GM12878 (cell line): ENCODE results near the gene BEND7. TPM values are rescaled to one million over a fixed set of nuclear protein-coding genes. Genes with fewer than 3 reads are reported as not detected.

Source experiments
- ATAC-seq: fragments of 200-7000 bp; cut with Tn5 transposase; 3 replicates; pipeline ENCODE4 v1.9.1; 2020; ENCODE audit warnings: mild to moderate bottlenecking, moderate library complexity
- BruUV-seq: library from RNA; stranded (reverse); fragments of 400-500 nt; replicated peaks from 2 replicates; lab custom pipeline; 2021; lab: Mats Ljungman, UMichigan
- CTCF ChIA-PET: fragments of 300-600 bp; sonication (Branson Sonifier 250); formaldehyde crosslinking; extraction: SDS; loops from one replicate; lab custom pipeline; 2021; ENCODE audit warnings: inconsistent platforms; lab: Yijun Ruan, JAX
- POLR2A ChIA-PET: fragments of 350-600 bp; formaldehyde crosslinking; extraction: SDS; loops from one replicate; lab custom pipeline; 2021; ENCODE audit warnings: inconsistent platforms; lab: Charles Lee
- RAD21 ChIA-PET: fragments of 300-600 bp; sonication (Branson Sonifier 250); formaldehyde crosslinking; loops from one replicate; lab custom pipeline; 2023; ENCODE audit warnings: antibody characterized with exemption; ENCODE audit not compliant: unreplicated experiment; lab: Charles Lee
- SMC1A ChIA-PET: fragments of 300-600 bp; sonication (Branson Sonifier 250); formaldehyde crosslinking; loops from one replicate; lab custom pipeline; 2023; ENCODE audit not compliant: unreplicated experiment, uncharacterized antibody; lab: Charles Lee
- DNase-seq: peaks from one replicate; pipeline ENCODE4 v3.0.0-alpha.2; 2011; ENCODE audit warnings: low read depth, low spot score
- FAIRE-seq: peaks from 3 replicates; lab custom pipeline; 2011; peaks lifted over from hg19 to GRCh38; lab: Jason Lieb, UNC
- H2AFZ ChIP-seq: 2 replicates; pipeline ENCODE4 v1.6.0; 2011; ENCODE audit warnings: low read depth, low read length, control low read depth; ENCODE audit not compliant: control insufficient read depth
- H3K27ac ChIP-seq: 2 replicates; pipeline ENCODE4 v1.5.1; 2011; ENCODE audit warnings: control low read depth; ENCODE audit not compliant: control insufficient read depth, insufficient read depth
- H3K27me3 ChIP-seq, 2 experiments: replicated peaks in 1 of 2; 2 replicates each; pipeline versions ENCODE4 v1.6.0 to v1.6.1; 2011; ENCODE audit warnings: low read length in 1 of 2; ENCODE audit not compliant: control insufficient read depth in 2 of 2, insufficient read depth in 2 of 2
- H3K36me3 ChIP-seq, 2 experiments: 2 replicates each; pipeline ENCODE4 v1.5.1; 2011; ENCODE audit warnings: low read length in 1 of 2; ENCODE audit not compliant: control insufficient read depth in 2 of 2, insufficient read depth in 2 of 2
- H3K4me1 ChIP-seq: 2 replicates; pipeline ENCODE4 v1.6.1; 2011; ENCODE audit warnings: mild to moderate bottlenecking, low read length, moderate library complexity, mixed read lengths; ENCODE audit not compliant: control insufficient read depth, insufficient read depth
- H3K4me2 ChIP-seq: 2 replicates; pipeline ENCODE4 v1.6.0; 2011; ENCODE audit warnings: control low read depth; ENCODE audit not compliant: control insufficient read depth, insufficient read depth
- H3K4me3 ChIP-seq: fragments of 200-600 bp; sonication (generic); 2 replicates; pipeline ENCODE4 v1.5.1; 2016
- H3K79me2 ChIP-seq: 2 replicates; pipeline ENCODE4 v1.6.0; 2011; ENCODE audit warnings: low read length; ENCODE audit not compliant: control insufficient read depth, insufficient read depth
- H3K9ac ChIP-seq: 2 replicates; pipeline ENCODE4 v1.8.0; 2011; ENCODE audit warnings: low read length, control low read depth, mixed read lengths; ENCODE audit not compliant: control insufficient read depth, insufficient read depth
- H3K9me3 ChIP-seq: replicated peaks from 3 replicates; pipeline ENCODE4 v1.5.1; 2011; ENCODE audit warnings: mild to moderate bottlenecking, low read length; ENCODE audit not compliant: control insufficient read depth, insufficient read depth
- H4K20me1 ChIP-seq: 2 replicates; pipeline ENCODE4 v1.6.0; 2011; ENCODE audit not compliant: control insufficient read depth, insufficient read depth
- BMI1 ChIP-seq: fragments of 450-650 bp; IDR thresholded peaks from 2 replicates; pipeline ENCODE4 v1.6.1; 2016; ENCODE audit warnings: mild to moderate bottlenecking, moderate library complexity, borderline replicate concordance
- KAT2A ChIP-seq: conservative IDR thresholded peaks from 2 replicates; pipeline ENCODE4 v1.6.1; 2011; ENCODE audit warnings: low read depth, low read length; ENCODE audit not compliant: control insufficient read depth
- NFYB ChIP-seq: IDR thresholded peaks from 2 replicates; pipeline ENCODE4 v1.6.1; 2011; ENCODE audit warnings: low read depth, mild to moderate bottlenecking, low read length, improper control_type of control experiment, moderate library complexity; ENCODE audit not compliant: insufficient read depth
- RUNX3 ChIP-seq: IDR thresholded peaks from 2 replicates; pipeline ENCODE4 v1.6.1; 2012; ENCODE audit warnings: low read length, inconsistent platforms
- SREBF2 ChIP-seq: IDR thresholded peaks from 2 replicates; pipeline ENCODE4 v1.6.1; 2012; ENCODE audit warnings: mild to moderate bottlenecking, low read length
- WGBS: methylation state at CpG from one replicate; pipeline ENCODE4 v1.1.6; 2016; ENCODE audit warnings: low lambda C conversion rate; ENCODE audit not compliant: insufficient replicate concordance, insufficient coverage; ENCODE audit errors: missing lambda C conversion rate; 5-methylcytosine and 5-hydroxymethylcytosine counted together
- in situ Hi-C: fragments of 300-500 bp; cut with MboI; formaldehyde crosslinking; loops from 9 replicates; pipeline ENCODE4 v1.14.3; 2018; ENCODE audit warnings: mixed read lengths
- intact Hi-C: fragments of 100-400 bp; cut with micrococcal nuclease; formaldehyde crosslinking; loops from one replicate; pipeline ENCODE4 v1.14.2; 2022; ENCODE audit not compliant: unreplicated experiment
- polyA plus RNA-seq, 11 experiments: library from polyadenylated mRNA; depleted of rRNA in 4 of 11; unstranded in 6 of 11; stranded (reverse) in 5 of 11; fragments of >200 nt; fragmentation: Nextera tagmentation in 4 of 11; fragmentation: Illumina TruSeq in 1 of 11; extraction: Ambion mirVana in 4 of 11; extraction: Trizol in 1 of 11; gene quantifications; 1 replicate in 1 of 11; 2 replicates in 10 of 11; pipeline versions ENCODE4 v1.2.1 to v1.2.3, GENCODE V29; 2011 to 2016; ENCODE audit warnings: inconsistent platforms in 2 of 11, missing spikeins in 2 of 11, low read depth in 1 of 11
- total RNA-seq, 4 experiments: library from RNA; depleted of rRNA in 3 of 4; stranded (reverse); fragments of >200 nt in 3 of 4; fragmentation: Illumina TruSeq in 1 of 4; extraction: Trizol in 1 of 4; gene quantifications; 2 replicates each; pipeline versions ENCODE4 v1.2.1 to v1.2.3, GENCODE V29; 2013 to 2021
- TF ChIP-seq, protein P1 (sequence below): fragments of 450-650 bp; IDR thresholded peaks from 2 replicates; pipeline ENCODE4 v1.6.1; 2018; ENCODE audit warnings: borderline replicate concordance, mild to moderate bottlenecking; ENCODE audit not compliant: partially characterized antibody
- TF ChIP-seq, protein P2 (sequence below), 3 experiments: IDR thresholded peaks in 2 of 3; conservative IDR thresholded peaks in 1 of 3; 2 replicates each; pipeline ENCODE4 v1.5.1; 2011; ENCODE audit warnings: low read depth in 3 of 3, low read length in 3 of 3, mild to moderate bottlenecking in 3 of 3, control low read depth in 2 of 3, moderate library complexity in 2 of 3, inconsistent platforms in 1 of 3, mixed read lengths in 1 of 3; ENCODE audit not compliant: control insufficient read depth in 2 of 3, insufficient read depth in 1 of 3; ENCODE audit errors: extremely low read depth in 1 of 3

The BEND7 gene
- total and polyA plus RNA-seq, 10 of the 15 experiments (the other 5 are each of a cell fraction or from before 2014, with no cell fraction given): not detected

DNA sequence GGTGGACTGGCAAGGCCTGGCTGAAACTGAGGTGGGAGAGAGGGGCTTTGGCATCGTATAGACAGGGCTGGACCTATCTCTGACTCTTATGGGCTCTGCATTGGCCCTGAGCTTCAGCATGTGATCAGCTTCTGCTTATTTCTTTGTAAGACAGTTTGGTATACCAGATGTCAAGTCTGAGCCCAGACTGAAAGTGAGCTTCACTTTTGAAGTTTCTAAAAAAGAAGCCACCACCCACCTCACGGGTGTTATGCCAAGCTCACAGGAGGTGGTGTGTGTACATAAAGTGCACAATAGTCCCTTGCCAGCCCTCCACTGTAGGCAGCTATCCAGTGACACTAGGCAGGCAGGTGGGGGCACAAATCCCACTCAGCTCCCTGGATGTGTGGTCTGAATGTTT lies 112.1 kb downstream of the BEND7 start:
- Histone ChIP-seq H4K20me1 (no peaks in the 10 kb centered on the region), H3K4me2 (0 out of 2 replicates have a peak overlapping the region, but pooled peaks have one; percentile 9), H3K4me3 (no peak overlapping the region), H3K9me3 (peaks cover 1% of the 10 kb centered on the region; the same call in 1 of the 3 replicates), H2AFZ (no peak overlapping the region), H3K27ac (no peak overlapping the region), H3K9ac (no peak overlapping the region), H3K79me2 (no peaks in the 10 kb centered on the region), H3K36me3 (no peaks in the 10 kb centered on the region), H3K4me1 (peaks cover 8% of the 10 kb centered on the region), H3K27me3 (no peaks in the 10 kb centered on the region; a peak in 1 of 4 replicates)
- intact Hi-C loops: no loop called here
- no peak for TF ChIP-seq RUNX3
- TF ChIP-seq, protein P1, sequence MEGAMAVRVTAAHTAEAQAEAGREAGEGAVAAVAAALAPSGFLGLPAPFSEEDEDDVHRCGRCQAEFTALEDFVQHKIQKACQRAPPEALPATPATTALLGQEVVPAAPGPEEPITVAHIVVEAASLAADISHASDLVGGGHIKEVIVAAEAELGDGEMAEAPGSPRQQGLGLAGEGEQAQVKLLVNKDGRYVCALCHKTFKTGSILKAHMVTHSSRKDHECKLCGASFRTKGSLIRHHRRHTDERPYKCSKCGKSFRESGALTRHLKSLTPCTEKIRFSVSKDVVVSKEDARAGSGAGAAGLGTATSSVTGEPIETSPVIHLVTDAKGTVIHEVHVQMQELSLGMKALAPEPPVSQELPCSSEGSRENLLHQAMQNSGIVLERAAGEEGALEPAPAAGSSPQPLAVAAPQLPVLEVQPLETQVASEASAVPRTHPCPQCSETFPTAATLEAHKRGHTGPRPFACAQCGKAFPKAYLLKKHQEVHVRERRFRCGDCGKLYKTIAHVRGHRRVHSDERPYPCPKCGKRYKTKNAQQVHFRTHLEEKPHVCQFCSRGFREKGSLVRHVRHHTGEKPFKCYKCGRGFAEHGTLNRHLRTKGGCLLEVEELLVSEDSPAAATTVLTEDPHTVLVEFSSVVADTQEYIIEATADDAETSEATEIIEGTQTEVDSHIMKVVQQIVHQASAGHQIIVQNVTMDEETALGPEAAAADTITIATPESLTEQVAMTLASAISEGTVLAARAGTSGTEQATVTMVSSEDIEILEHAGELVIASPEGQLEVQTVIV: no peak
- TF ChIP-seq, protein P2, sequence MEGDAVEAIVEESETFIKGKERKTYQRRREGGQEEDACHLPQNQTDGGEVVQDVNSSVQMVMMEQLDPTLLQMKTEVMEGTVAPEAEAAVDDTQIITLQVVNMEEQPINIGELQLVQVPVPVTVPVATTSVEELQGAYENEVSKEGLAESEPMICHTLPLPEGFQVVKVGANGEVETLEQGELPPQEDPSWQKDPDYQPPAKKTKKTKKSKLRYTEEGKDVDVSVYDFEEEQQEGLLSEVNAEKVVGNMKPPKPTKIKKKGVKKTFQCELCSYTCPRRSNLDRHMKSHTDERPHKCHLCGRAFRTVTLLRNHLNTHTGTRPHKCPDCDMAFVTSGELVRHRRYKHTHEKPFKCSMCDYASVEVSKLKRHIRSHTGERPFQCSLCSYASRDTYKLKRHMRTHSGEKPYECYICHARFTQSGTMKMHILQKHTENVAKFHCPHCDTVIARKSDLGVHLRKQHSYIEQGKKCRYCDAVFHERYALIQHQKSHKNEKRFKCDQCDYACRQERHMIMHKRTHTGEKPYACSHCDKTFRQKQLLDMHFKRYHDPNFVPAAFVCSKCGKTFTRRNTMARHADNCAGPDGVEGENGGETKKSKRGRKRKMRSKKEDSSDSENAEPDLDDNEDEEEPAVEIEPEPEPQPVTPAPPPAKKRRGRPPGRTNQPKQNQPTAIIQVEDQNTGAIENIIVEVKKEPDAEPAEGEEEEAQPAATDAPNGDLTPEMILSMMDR (IDR thresholded peaks at IDR 0.05 in 2 of 3, conservative IDR thresholded peaks at IDR 0.05 in 1 of 3; ENCODE audit: control insufficient read depth in 2 of 3, extremely low read depth in 1 of 3, insufficient read depth in 1 of 3, low read depth in 3 of 3, low read length in 3 of 3): no peak
- TF ChIP-seq SREBF2: no peak
- no peak for TF ChIP-seq NFYB
- TF ChIP-seq BMI1: no peak
- TF ChIP-seq KAT2A: no peak
- no peak for DNase-seq
- RAD21 ChIA-PET: no interaction called here
- SMC1A ChIA-PET: no interaction called here
- in situ Hi-C loops: no loop called here
- WGBS: 33% methylated on average over 2 of the region's 2 CpGs
- FAIRE-seq: no peak
- CTCF ChIA-PET: interaction anchor here (1.8 to 2.2 kb wide), 2 partner anchors 45 to 102 kb away, joined by 4 to 8 read pairs; no protein-coding TSS in a partner anchor
- POLR2A ChIA-PET: no interaction called here
- no TSS peak for BruUV-seq
- no peak for ATAC-seq
